ENCODE measurements around the gene PGAM5.

Gene PGAM5

DNA sequence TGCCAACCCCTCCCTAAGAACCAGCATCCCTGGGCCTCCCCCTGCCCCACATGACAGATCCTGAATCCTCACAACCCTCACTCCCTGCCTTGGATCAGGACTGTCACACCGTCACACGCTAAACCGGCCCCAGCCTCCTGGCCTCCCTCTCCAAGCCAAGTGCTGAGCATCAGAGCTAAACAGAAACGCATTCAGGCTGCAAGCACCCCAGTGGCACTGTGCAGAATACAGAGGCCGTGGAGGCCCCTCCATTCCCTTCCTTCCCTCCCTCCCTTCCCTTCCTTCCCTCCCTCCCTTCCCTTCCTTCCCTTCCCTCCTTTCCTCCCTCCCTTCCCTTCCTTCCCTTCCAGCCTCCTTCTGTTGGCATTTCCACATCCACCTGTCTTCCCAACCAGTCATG lies 36.1 kb upstream of the PGAM5 start:
- Histone ChIP-seq H3K4me1 (ENCODE audit: low read length) (no peaks in the 10 kb centered on the region), H3K4me3 (ENCODE audit: low read length) (no peak overlapping the region), H3K4me2 (ENCODE audit: low read depth, low read length) (no peak overlapping the region), H3F3A (ENCODE audit: insufficient read depth, low read length) (no peaks in the 10 kb centered on the region), H3K36me3 (replicated peaks; ENCODE audit: insufficient read depth, low read length) (no peaks in the 10 kb centered on the region), H3K9me3 (replicated peaks; ENCODE audit: insufficient read depth, low read length) (no peaks in the 10 kb centered on the region), H2AFZ (ENCODE audit: low read length) (no peak overlapping the region), H3K27ac (ENCODE audit: low read length) (no peak overlapping the region), H3K9me2 (replicated peaks; ENCODE audit: insufficient read depth, low read length) (no peaks in the 10 kb centered on the region), H3K79me2 (ENCODE audit: low read length) (no peaks in the 10 kb centered on the region), H4K20me1 (ENCODE audit: insufficient read depth, low read length) (no peaks in the 10 kb centered on the region), H3K27me3 (replicated peaks; ENCODE audit: insufficient read depth, low read length) (no peaks in the 10 kb centered on the region), H3K9ac (ENCODE audit: low read length) (no peak overlapping the region)
- no peak for DNase-seq
- TF ChIP-seq EZH2 (optimal IDR thresholded peaks at IDR 0.05; ENCODE audit: low read depth, low read length) = no peak

DNA sequence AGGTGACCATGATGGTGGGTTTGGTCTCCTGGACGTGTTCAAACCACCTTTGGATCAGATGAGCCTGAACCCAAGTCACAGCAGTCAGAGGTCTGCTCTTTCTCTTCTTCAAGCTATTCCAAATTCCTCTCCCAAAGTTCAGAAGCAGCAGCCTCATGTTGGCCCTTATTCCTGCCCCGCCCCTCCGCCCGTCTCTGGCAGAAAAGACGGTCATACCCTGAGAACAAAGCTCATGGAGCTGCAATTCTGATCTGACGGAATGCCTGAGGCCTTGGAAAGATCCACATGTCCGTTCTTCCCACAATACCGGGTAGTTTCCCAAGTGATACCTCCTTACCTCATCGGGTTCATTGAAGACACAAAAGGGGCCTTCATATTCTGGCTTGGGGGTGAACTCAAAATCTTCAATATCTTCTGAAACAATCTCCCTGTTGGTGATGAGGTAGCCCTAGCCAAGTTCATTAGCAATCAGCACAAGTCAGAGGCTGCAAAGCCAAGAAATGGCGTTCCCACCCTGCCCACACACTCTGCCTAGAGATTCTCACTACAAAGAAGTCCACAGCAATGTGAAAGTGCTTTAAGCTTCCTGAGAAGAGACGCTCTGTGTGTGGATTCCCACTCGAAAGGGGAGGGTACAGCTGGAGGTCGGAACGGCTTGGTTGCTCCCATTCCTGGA lies 34.7 kb upstream of the PGAM5 start:
- H3K4me3 ChIP-seq (ENCODE audit: low read length) = no peak overlapping the region
- H4K20me1 ChIP-seq (ENCODE audit: insufficient read depth, low read length) = no peaks in the 10 kb centered on the region
- no peak overlapping the region for H2AFZ ChIP-seq (ENCODE audit: low read length)
- H3K27me3 ChIP-seq (replicated peaks; ENCODE audit: insufficient read depth, low read length) = no peaks in the 10 kb centered on the region
- peaks cover 12% of the 10 kb centered on the region for H3K79me2 ChIP-seq (ENCODE audit: low read length)
- no peaks in the 10 kb centered on the region for H3K36me3 ChIP-seq (replicated peaks; ENCODE audit: insufficient read depth, low read length)
- H3K9me3 ChIP-seq (replicated peaks; ENCODE audit: insufficient read depth, low read length) = no peaks in the 10 kb centered on the region
- H3K9me2 ChIP-seq (replicated peaks; ENCODE audit: insufficient read depth, low read length) = no peaks in the 10 kb centered on the region
- H3K4me1 ChIP-seq (ENCODE audit: low read length) = no peaks in the 10 kb centered on the region
- TF ChIP-seq, protein P1, sequence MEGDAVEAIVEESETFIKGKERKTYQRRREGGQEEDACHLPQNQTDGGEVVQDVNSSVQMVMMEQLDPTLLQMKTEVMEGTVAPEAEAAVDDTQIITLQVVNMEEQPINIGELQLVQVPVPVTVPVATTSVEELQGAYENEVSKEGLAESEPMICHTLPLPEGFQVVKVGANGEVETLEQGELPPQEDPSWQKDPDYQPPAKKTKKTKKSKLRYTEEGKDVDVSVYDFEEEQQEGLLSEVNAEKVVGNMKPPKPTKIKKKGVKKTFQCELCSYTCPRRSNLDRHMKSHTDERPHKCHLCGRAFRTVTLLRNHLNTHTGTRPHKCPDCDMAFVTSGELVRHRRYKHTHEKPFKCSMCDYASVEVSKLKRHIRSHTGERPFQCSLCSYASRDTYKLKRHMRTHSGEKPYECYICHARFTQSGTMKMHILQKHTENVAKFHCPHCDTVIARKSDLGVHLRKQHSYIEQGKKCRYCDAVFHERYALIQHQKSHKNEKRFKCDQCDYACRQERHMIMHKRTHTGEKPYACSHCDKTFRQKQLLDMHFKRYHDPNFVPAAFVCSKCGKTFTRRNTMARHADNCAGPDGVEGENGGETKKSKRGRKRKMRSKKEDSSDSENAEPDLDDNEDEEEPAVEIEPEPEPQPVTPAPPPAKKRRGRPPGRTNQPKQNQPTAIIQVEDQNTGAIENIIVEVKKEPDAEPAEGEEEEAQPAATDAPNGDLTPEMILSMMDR (IDR thresholded peaks at IDR 0.05; ENCODE audit: low read length) = no peak
- TF ChIP-seq EZH2 (optimal IDR thresholded peaks at IDR 0.05; ENCODE audit: low read depth, low read length) = no peak
- no peak for TF ChIP-seq EZH2phosphoT487 (IDR thresholded peaks at IDR 0.05; ENCODE audit: low read length)
- H3F3A ChIP-seq (ENCODE audit: insufficient read depth, low read length) = no peaks in the 10 kb centered on the region
- no peak for DNase-seq
- H3K27ac ChIP-seq (ENCODE audit: low read length) = no peak overlapping the region
- no peak overlapping the region for H3K4me2 ChIP-seq (ENCODE audit: low read depth, low read length)
- H3K9ac ChIP-seq (ENCODE audit: low read length) = no peak overlapping the region

DNA sequence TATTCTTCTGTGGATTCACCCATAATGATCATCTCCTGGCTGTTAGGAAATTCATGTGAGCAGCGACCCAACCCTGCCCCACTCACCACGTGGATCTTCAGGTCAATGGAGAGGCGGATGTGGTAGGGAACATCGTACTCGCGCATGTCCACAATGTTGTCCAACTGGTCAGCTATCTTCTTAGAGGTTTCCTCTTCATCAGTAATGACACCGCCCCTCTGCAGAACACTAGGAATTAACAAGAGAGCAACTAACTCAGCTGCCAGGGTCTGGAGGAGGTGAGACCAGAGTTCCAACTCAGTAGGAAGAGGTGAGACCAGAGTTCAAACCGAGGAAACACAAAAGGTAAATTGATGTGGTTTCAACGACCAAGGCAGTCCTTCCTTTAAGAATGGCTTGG lies 33.1 kb upstream of the PGAM5 start:
- H3K79me2 ChIP-seq (ENCODE audit: low read length) = peaks cover 22% of the 10 kb centered on the region
- TF ChIP-seq, protein P1 (IDR thresholded peaks at IDR 0.05; ENCODE audit: low read length) = no peak
- TF ChIP-seq EZH2 (optimal IDR thresholded peaks at IDR 0.05; ENCODE audit: low read depth, low read length) (no peak), EZH2phosphoT487 (IDR thresholded peaks at IDR 0.05; ENCODE audit: low read length) (no peak)
- H3K4me1 ChIP-seq (ENCODE audit: low read length) = no peaks in the 10 kb centered on the region
- no peak overlapping the region for H3K4me2 ChIP-seq (ENCODE audit: low read depth, low read length)
- H3F3A ChIP-seq (ENCODE audit: insufficient read depth, low read length) = no peaks in the 10 kb centered on the region
- H3K9ac ChIP-seq (ENCODE audit: low read length) = no peak overlapping the region
- H3K27ac ChIP-seq (ENCODE audit: low read length) = no peak overlapping the region
- H3K27me3 ChIP-seq (replicated peaks; ENCODE audit: insufficient read depth, low read length) = no peaks in the 10 kb centered on the region
- no peaks in the 10 kb centered on the region for H3K36me3 ChIP-seq (replicated peaks; ENCODE audit: insufficient read depth, low read length)
- no peaks in the 10 kb centered on the region for H4K20me1 ChIP-seq (ENCODE audit: insufficient read depth, low read length)
- no peak overlapping the region for H2AFZ ChIP-seq (ENCODE audit: low read length)
- H3K9me3 ChIP-seq (replicated peaks; ENCODE audit: insufficient read depth, low read length) = no peaks in the 10 kb centered on the region
- no peak for DNase-seq
- no peak overlapping the region for H3K4me3 ChIP-seq (ENCODE audit: low read length)
- H3K9me2 ChIP-seq (replicated peaks; ENCODE audit: insufficient read depth, low read length) = no peaks in the 10 kb centered on the region

DNA sequence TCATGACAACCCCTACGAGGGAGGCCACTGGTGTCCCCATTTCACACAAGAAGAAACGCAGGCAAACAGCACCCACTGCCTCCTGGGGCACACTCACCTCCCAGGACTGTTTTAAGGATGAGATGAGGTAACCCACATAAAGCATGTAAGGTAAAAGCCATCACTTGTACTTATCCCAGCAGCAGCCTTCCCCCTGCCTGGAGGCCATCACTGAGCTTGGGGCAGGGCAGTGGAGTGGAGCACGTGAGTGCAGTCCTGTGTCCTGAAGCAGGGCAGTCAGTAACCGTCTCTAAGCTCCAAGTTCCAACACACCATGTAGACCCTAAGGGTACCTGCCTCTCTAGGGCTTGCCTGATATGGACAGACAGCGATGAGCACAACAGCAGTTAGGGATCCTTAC lies 25.2 kb upstream of the PGAM5 start:
- Histone ChIP-seq H3K9me3 (replicated peaks; ENCODE audit: insufficient read depth, low read length) (no peaks in the 10 kb centered on the region), H3K4me1 (ENCODE audit: low read length) (no peaks in the 10 kb centered on the region), H4K20me1 (ENCODE audit: insufficient read depth, low read length) (no peaks in the 10 kb centered on the region), H3K27ac (ENCODE audit: low read length) (no peak overlapping the region), H3F3A (ENCODE audit: insufficient read depth, low read length) (no peaks in the 10 kb centered on the region), H3K36me3 (replicated peaks; ENCODE audit: insufficient read depth, low read length) (no peaks in the 10 kb centered on the region), H3K4me2 (ENCODE audit: low read depth, low read length) (no peak overlapping the region), H3K27me3 (replicated peaks; ENCODE audit: insufficient read depth, low read length) (no peaks in the 10 kb centered on the region), H3K9ac (ENCODE audit: low read length) (no peak overlapping the region), H3K4me3 (ENCODE audit: low read length) (no peak overlapping the region), H3K79me2 (ENCODE audit: low read length) (peaks cover 46% of the 10 kb centered on the region), H2AFZ (ENCODE audit: low read length) (no peak overlapping the region), H3K9me2 (replicated peaks; ENCODE audit: insufficient read depth, low read length) (no peaks in the 10 kb centered on the region)
- TF ChIP-seq, protein P1 (IDR thresholded peaks at IDR 0.05; ENCODE audit: low read length) = no peak
- TF ChIP-seq EZH2phosphoT487 (IDR thresholded peaks at IDR 0.05; ENCODE audit: low read length) (no peak), EZH2 (optimal IDR thresholded peaks at IDR 0.05; ENCODE audit: low read depth, low read length) (no peak)
- DNase-seq = no peak

Measured in MM.1S (cell line).